Chondrocyte (in vitro differentiated cells): Measurements from ENCODE around the gene AP1B1. TPM values are rescaled to one million over a fixed set of nuclear protein-coding genes. Genes with fewer than 3 reads are reported as not detected.

Source experiments
- DNase-seq: peaks from one replicate; pipeline ENCODE4 v3.0.0; 2021; ENCODE audit warnings: mixed read lengths, low spot score
- H3K27ac Mint-ChIP-seq: one replicate; pipeline ENCODE4 v1.8.0; 2021; ENCODE audit warnings: mild to moderate bottlenecking, moderate library complexity, mixed read lengths; ENCODE audit not compliant: unreplicated experiment
- H3K27me3 Mint-ChIP-seq: 2 replicates; pipeline ENCODE4 v1.8.0; 2021; ENCODE audit warnings: low read depth, mixed read lengths
- H3K36me3 Mint-ChIP-seq: 2 replicates; pipeline ENCODE4 v1.8.0; 2021; ENCODE audit warnings: low read depth, mixed read lengths
- H3K4me1 Mint-ChIP-seq: 2 replicates; pipeline ENCODE4 v1.8.0; 2021; ENCODE audit warnings: low read depth, mild to moderate bottlenecking, mixed read lengths
- H3K4me3 Mint-ChIP-seq: one replicate; pipeline ENCODE4 v1.8.0; 2021; ENCODE audit warnings: mild to moderate bottlenecking, moderate library complexity, mixed read lengths; ENCODE audit not compliant: unreplicated experiment
- H3K9me3 Mint-ChIP-seq: 2 replicates; pipeline ENCODE4 v1.8.0; 2021; ENCODE audit warnings: low read depth, mixed read lengths
- CTCF ChIP-seq: fragments of 200-600 bp; sonication (generic); IDR thresholded peaks from 2 replicates; pipeline ENCODE4 v1.5.0; 2021; ENCODE audit warnings: antibody characterized with exemption, mild to moderate bottlenecking, moderate library complexity
- total RNA-seq: library from RNA; stranded (reverse); gene quantifications from 3 replicates; pipeline ENCODE4 v1.2.1, GENCODE V29; 2021

AP1B1 gene
- total RNA-seq, 1 donor from 2014 or later: 42.0 TPM

DNA sequence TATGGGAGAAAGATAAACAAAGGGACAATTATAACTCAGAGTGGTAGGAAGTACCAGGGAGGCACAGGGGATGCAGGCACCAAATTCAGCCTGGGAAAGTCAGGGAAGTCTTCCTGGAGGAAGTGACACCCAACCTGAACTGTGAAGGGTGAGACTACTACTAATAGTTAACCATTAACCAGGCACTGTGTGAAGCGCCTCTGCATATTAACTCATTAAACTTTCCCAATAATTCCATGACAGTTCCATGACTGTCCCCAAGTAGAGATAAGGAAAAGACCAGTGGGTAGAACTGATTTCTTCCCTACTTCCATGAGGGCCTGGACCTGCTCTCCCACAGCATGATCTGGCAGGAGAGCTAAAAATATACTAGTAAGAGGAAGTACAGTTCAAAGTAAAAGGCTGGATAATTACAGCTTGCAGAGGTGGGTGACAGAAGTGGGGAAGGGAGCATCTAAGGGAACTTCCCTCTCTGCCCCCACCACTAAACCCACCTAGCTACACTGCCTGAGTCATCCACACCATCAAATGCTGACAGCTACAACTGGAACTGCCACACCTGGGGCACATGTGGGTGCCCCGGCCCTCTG is 4.7 kb upstream of the AP1B1 start:
- TF ChIP-seq CTCF: no peak
- Mint-ChIP-seq H3K4me1 (peaks cover 10% of the 10 kb centered on the region), H3K9me3 (no peaks in the 10 kb centered on the region), H3K4me3 (no peak overlapping the region), H3K36me3 (no peaks in the 10 kb centered on the region), H3K27me3 (no peaks in the 10 kb centered on the region), H3K27ac (no peak overlapping the region)
- DNase-seq: no peak

DNA sequence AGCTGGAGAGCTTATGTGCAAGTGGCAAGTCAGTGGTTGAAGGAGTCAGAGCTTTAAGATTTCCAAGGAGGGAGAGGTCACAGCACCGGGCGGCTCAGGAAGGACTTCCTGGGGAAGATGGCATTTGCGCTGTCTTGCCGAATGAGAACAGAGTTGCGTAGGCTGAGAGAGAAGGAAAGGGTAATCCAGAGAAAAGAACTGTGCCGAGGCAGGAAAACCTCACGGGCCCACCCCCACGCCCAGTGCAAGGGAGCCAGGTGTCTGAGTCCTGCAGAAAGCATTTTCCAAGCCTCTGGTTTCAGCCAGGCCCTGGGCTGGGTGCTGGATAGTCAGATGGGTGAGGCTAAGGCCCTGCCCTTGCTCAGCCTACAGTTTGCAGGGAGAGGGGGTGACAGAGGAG is 3.2 kb upstream of the AP1B1 start:
- Mint-ChIP-seq H3K9me3 (no peaks in the 10 kb centered on the region), H3K36me3 (no peaks in the 10 kb centered on the region), H3K4me1 (peaks cover 23% of the 10 kb centered on the region), H3K4me3 (no peak overlapping the region), H3K27ac (no peak overlapping the region), H3K27me3 (no peaks in the 10 kb centered on the region)
- TF ChIP-seq CTCF: no peak
- no peak for DNase-seq

DNA sequence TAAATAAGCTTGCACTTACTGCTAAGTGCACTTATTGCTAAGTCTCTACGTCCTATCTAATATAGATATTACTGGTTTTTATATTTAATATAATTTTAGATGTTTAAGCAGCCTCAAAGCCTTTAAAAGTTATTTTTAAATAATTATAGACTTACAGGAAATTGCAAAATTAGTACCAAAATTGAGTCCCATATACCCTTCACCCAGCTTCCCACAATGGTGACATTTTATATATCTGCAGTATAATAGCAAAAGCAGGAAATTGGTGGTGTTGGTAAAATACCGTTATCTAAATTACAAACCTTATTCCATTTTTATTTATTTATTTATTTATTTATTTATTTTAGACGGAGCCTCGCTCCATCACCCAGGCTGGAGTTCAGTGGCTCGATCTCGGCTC is 1.9 kb upstream of the AP1B1 start:
- Mint-ChIP-seq H3K36me3 (peaks cover under 1% of the 10 kb centered on the region), H3K9me3 (no peaks in the 10 kb centered on the region), H3K27ac (no peak overlapping the region), H3K27me3 (no peaks in the 10 kb centered on the region), H3K4me1 (peaks cover 31% of the 10 kb centered on the region), H3K4me3 (no peak overlapping the region)
- no peak for DNase-seq
- no peak for TF ChIP-seq CTCF

DNA sequence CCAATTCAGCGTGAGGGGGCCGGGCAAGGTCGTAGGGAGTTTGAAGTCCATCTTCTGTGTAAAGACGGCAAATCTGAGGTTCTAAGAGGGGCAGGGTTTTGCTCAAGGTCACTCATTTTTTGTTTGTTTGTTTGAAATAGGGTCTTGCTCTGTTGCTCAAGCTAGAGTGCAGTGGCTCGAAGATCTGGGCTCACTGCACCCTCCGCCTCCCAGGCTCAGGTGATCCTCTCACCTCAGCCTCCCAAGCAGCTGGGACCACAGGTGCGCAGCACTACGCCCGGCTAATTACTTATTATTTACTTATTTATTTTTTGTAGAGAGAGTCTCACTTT is 355 bp upstream of the AP1B1 start:
- DNase-seq: no peak
- no peak for TF ChIP-seq CTCF
- Mint-ChIP-seq H3K4me3 (peak overlapping the region; percentile 86), H3K27me3 (no peaks in the 10 kb centered on the region), H3K27ac (peak overlapping the region; percentile 81), H3K4me1 (peaks cover 25% of the 10 kb centered on the region), H3K36me3 (peaks cover 1% of the 10 kb centered on the region), H3K9me3 (no peaks in the 10 kb centered on the region)

- H3K4me1 Mint-ChIP-seq: peaks cover 25% of the 10 kb centered on the region
- H3K27me3 Mint-ChIP-seq: no peaks in the 10 kb centered on the region
- H3K27ac Mint-ChIP-seq: no peak overlapping the region
- TF ChIP-seq CTCF: no peak
- no peak overlapping the region for H3K4me3 Mint-ChIP-seq
- no peaks in the 10 kb centered on the region for H3K9me3 Mint-ChIP-seq
- peaks cover 1% of the 10 kb centered on the region for H3K36me3 Mint-ChIP-seq
- no peak for DNase-seq
Measured at GRCh38 chr22:29386708-29387107, 1.7 kb downstream of the AP1B1 start.
